GM12878 (cell line): Measurements from ENCODE around the gene ITPRIP. TPM values are rescaled to one million over a fixed set of nuclear protein-coding genes. Genes with fewer than 3 reads are reported as not detected.
A peak's percentile ranks its signal among the peaks of the same experiment; 100 is the strongest.

Experiments
- ATF7 ChIP-seq: fragments of 450-650 bp; IDR thresholded peaks from 2 replicates; pipeline ENCODE4 v1.6.1; 2016; ENCODE audit warnings: low read depth, mild to moderate bottlenecking
- BRCA1 ChIP-seq: IDR thresholded peaks from 2 replicates; pipeline ENCODE4 v1.6.1; 2011; ENCODE audit warnings: low read depth, low read length, improper control_type of control experiment
- CBFB ChIP-seq: IDR thresholded peaks from 2 replicates; pipeline ENCODE4 v1.6.1; 2016; ENCODE audit warnings: antibody characterized with exemption, low read depth
- CEBPB ChIP-seq, 2 experiments: fragments of 150-350 bp in 1 of 2; IDR thresholded peaks; 2 replicates each; pipeline ENCODE4 v1.6.1; 2012 to 2014; ENCODE audit warnings: low read depth in 2 of 2, low read length in 2 of 2, borderline replicate concordance in 1 of 2, inconsistent platforms in 1 of 2
- CHD2 ChIP-seq: IDR thresholded peaks from 2 replicates; pipeline ENCODE4 v1.6.1; 2011; ENCODE audit warnings: low read depth, low read length, improper control_type of control experiment, borderline replicate concordance
- EED ChIP-seq: sonication (generic); IDR thresholded peaks from 2 replicates; pipeline ENCODE4 v1.6.1; 2016; ENCODE audit warnings: antibody characterized with exemption, low read depth
- FOXK2 ChIP-seq: fragments of 450-650 bp; IDR thresholded peaks from 2 replicates; pipeline ENCODE4 v1.6.1; 2017; ENCODE audit warnings: mild to moderate bottlenecking, moderate library complexity
- IKZF1 ChIP-seq: fragments of 450-650 bp; conservative IDR thresholded peaks from 2 replicates; pipeline ENCODE4 v1.6.1; 2017; ENCODE audit warnings: antibody characterized with exemption, mild to moderate bottlenecking
- IKZF2 ChIP-seq, 2 experiments: fragments of 450-650 bp; IDR thresholded peaks; 2 replicates each; pipeline ENCODE4 v1.6.1; 2017; ENCODE audit warnings: mild to moderate bottlenecking in 2 of 2, moderate library complexity in 2 of 2
- MEF2B ChIP-seq: fragments of 450-650 bp; IDR thresholded peaks from 2 replicates; pipeline ENCODE4 v1.6.1; 2018; ENCODE audit warnings: mild to moderate bottlenecking, moderate library complexity; ENCODE audit not compliant: partially characterized antibody, poor library complexity, severe bottlenecking
- MYB ChIP-seq: fragments of 150-350 bp; IDR thresholded peaks from 2 replicates; pipeline ENCODE4 v1.6.1; 2014; ENCODE audit warnings: mild to moderate bottlenecking, low read depth, low read length, borderline replicate concordance
- TBL1XR1 ChIP-seq: IDR thresholded peaks from 2 replicates; pipeline ENCODE4 v1.6.1; 2012; ENCODE audit warnings: low read depth, low read length, improper control_type of control experiment
- ZNF207 ChIP-seq: fragments of 450-650 bp; IDR thresholded peaks from 2 replicates; pipeline ENCODE4 v1.6.1; 2014; ENCODE audit warnings: antibody characterized with exemption, mild to moderate bottlenecking, borderline replicate concordance
- ZNF384 ChIP-seq: IDR thresholded peaks from 2 replicates; pipeline ENCODE4 v1.6.1; 2012; ENCODE audit warnings: low read depth, mild to moderate bottlenecking, low read length, improper control_type of control experiment, borderline replicate concordance
- polyA plus RNA-seq, 11 experiments: library from polyadenylated mRNA; depleted of rRNA in 4 of 11; unstranded in 6 of 11; stranded (reverse) in 5 of 11; fragments of >200 nt; fragmentation: Nextera tagmentation in 4 of 11; fragmentation: Illumina TruSeq in 1 of 11; extraction: Ambion mirVana in 4 of 11; extraction: Trizol in 1 of 11; gene quantifications; 1 replicate in 1 of 11; 2 replicates in 10 of 11; pipeline versions ENCODE4 v1.2.1 to v1.2.3, GENCODE V29; 2011 to 2016; ENCODE audit warnings: inconsistent platforms in 2 of 11, missing spikeins in 2 of 11, low read depth in 1 of 11
- total RNA-seq, 4 experiments: library from RNA; depleted of rRNA in 3 of 4; stranded (reverse); fragments of >200 nt in 3 of 4; fragmentation: Illumina TruSeq in 1 of 4; extraction: Trizol in 1 of 4; gene quantifications; 2 replicates each; pipeline versions ENCODE4 v1.2.1 to v1.2.3, GENCODE V29; 2013 to 2021
- TF ChIP-seq, protein P1 (sequence below): IDR thresholded peaks from 2 replicates; pipeline ENCODE4 v1.6.1; 2012; ENCODE audit warnings: low read depth, low read length, improper control_type of control experiment
- TF ChIP-seq, protein P2 (sequence below): fragments of 450-650 bp; IDR thresholded peaks from 2 replicates; pipeline ENCODE4 v1.6.1; 2017; ENCODE audit warnings: mild to moderate bottlenecking, low read depth, inconsistent platforms; ENCODE audit not compliant: poor library complexity, severe bottlenecking
- TF ChIP-seq, protein P3 (sequence below): fragments of 450-650 bp; IDR thresholded peaks from 2 replicates; pipeline ENCODE4 v1.6.1; 2017; ENCODE audit warnings: mild to moderate bottlenecking, moderate library complexity
- TF ChIP-seq, protein P4 (sequence below): fragments of 450-650 bp; IDR thresholded peaks from 2 replicates; pipeline ENCODE4 v1.6.1; 2016; ENCODE audit warnings: mild to moderate bottlenecking

Gene ITPRIP
- total and polyA plus RNA-seq, 10 of the 15 experiments (the other 5 are each of a cell fraction or from before 2014, with no cell fraction given): 0.82 to 10.4 (median 5.9) TPM

DNA sequence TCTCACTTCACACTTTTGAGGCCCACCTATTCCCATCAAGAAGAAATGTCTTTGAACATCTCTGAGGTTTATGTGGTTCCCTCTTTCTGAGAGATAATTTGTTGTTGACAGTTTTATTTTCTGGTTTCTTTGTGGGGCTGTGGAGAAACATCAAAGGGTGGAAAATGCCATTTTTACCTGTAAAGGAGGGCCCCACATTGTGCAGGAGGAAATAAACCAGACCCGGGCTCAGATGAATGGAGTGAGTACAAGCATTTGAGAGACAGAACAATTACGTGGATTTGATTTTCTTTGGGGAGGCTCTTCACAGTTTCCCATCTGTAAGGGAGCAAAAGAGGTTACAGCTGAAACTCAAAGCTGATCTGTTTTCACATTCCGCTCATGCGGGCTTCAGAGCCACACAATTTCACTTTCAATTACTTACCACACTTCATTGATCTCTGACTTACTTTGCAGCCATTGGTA, 29.8 kb downstream of the ITPRIP start (continued):
- TF ChIP-seq CBFB (no peak), TBL1XR1 (no peak), ATF7 (no peak), IKZF2 (IDR thresholded peaks at IDR 0.05) (peak; percentile 80 to 83), CHD2 (no peak), EED (peak; percentile 29; the same call in 1 of the 2 replicates), CEBPB (IDR thresholded peaks at IDR 0.05; ENCODE audit: borderline replicate concordance in 1 of 2, low read depth in 2 of 2, low read length in 2 of 2) (0 out of 4 replicates have a peak, but pooled peaks of 1 of the 2 experiments have one; percentile 7), MYB (no peak), ZNF384 (no peak), MEF2B (peak; percentile 21), FOXK2 (no peak), ZNF207 (no peak), BRCA1 (no peak), IKZF1 (peak; percentile 62)
- TF ChIP-seq, protein P1, sequence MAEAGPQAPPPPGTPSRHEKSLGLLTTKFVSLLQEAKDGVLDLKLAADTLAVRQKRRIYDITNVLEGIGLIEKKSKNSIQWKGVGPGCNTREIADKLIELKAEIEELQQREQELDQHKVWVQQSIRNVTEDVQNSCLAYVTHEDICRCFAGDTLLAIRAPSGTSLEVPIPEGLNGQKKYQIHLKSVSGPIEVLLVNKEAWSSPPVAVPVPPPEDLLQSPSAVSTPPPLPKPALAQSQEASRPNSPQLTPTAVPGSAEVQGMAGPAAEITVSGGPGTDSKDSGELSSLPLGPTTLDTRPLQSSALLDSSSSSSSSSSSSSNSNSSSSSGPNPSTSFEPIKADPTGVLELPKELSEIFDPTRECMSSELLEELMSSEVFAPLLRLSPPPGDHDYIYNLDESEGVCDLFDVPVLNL: no peak
- TF ChIP-seq, protein P2, sequence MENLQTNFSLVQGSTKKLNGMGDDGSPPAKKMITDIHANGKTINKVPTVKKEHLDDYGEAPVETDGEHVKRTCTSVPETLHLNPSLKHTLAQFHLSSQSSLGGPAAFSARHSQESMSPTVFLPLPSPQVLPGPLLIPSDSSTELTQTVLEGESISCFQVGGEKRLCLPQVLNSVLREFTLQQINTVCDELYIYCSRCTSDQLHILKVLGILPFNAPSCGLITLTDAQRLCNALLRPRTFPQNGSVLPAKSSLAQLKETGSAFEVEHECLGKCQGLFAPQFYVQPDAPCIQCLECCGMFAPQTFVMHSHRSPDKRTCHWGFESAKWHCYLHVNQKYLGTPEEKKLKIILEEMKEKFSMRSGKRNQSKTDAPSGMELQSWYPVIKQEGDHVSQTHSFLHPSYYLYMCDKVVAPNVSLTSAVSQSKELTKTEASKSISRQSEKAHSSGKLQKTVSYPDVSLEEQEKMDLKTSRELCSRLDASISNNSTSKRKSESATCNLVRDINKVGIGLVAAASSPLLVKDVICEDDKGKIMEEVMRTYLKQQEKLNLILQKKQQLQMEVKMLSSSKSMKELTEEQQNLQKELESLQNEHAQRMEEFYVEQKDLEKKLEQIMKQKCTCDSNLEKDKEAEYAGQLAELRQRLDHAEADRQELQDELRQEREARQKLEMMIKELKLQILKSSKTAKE: peak; percentile 29
- TF ChIP-seq, protein P3, sequence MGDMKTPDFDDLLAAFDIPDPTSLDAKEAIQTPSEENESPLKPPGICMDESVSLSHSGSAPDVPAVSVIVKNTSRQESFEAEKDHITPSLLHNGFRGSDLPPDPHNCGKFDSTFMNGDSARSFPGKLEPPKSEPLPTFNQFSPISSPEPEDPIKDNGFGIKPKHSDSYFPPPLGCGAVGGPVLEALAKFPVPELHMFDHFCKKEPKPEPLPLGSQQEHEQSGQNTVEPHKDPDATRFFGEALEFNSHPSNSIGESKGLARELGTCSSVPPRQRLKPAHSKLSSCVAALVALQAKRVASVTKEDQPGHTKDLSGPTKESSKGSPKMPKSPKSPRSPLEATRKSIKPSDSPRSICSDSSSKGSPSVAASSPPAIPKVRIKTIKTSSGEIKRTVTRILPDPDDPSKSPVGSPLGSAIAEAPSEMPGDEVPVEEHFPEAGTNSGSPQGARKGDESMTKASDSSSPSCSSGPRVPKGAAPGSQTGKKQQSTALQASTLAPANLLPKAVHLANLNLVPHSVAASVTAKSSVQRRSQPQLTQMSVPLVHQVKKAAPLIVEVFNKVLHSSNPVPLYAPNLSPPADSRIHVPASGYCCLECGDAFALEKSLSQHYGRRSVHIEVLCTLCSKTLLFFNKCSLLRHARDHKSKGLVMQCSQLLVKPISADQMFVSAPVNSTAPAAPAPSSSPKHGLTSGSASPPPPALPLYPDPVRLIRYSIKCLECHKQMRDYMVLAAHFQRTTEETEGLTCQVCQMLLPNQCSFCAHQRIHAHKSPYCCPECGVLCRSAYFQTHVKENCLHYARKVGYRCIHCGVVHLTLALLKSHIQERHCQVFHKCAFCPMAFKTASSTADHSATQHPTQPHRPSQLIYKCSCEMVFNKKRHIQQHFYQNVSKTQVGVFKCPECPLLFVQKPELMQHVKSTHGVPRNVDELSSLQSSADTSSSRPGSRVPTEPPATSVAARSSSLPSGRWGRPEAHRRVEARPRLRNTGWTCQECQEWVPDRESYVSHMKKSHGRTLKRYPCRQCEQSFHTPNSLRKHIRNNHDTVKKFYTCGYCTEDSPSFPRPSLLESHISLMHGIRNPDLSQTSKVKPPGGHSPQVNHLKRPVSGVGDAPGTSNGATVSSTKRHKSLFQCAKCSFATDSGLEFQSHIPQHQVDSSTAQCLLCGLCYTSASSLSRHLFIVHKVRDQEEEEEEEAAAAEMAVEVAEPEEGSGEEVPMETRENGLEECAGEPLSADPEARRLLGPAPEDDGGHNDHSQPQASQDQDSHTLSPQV: no peak
- TF ChIP-seq, protein P4, sequence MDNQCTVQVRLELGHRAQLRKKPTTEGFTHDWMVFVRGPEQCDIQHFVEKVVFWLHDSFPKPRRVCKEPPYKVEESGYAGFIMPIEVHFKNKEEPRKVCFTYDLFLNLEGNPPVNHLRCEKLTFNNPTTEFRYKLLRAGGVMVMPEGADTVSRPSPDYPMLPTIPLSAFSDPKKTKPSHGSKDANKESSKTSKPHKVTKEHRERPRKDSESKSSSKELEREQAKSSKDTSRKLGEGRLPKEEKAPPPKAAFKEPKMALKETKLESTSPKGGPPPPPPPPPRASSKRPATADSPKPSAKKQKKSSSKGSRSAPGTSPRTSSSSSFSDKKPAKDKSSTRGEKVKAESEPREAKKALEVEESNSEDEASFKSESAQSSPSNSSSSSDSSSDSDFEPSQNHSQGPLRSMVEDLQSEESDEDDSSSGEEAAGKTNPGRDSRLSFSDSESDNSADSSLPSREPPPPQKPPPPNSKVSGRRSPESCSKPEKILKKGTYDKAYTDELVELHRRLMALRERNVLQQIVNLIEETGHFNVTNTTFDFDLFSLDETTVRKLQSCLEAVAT: 0 out of 2 replicates have a peak, but pooled peaks have one; percentile 26
